ENCODE results near the gene HARS1. TPM values are rescaled to one million over a fixed set of nuclear protein-coding genes. Genes with fewer than 3 reads are reported as not detected.

Gene HARS1
- total and polyA plus RNA-seq, 8 donors: 24.7 to 47.8 (median 32.7) TPM

DNA sequence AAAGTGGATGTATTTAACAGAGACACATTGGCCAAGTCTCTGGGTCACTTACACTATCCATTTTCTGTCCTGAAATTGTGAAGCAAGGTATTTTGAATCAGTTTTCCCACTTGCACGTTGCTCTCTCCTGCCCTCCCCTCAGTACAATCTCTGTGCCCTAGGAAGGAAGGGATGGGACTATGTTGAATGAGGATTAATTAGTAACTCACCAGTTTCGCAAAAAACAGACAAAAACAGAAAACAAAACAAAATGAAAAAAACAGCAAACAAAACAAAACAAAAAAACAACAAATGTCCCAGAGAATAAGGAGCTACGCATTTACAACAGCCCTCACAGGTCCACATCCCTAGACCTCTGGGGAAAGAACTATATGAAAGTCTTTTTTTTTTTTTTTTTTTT is 57.1 kb downstream of the HARS1 start:
- FAIRE-seq (no peak), DNase-seq (no peak), ATAC-seq (no peak)
- Histone ChIP-seq H3K4me1 (peaks cover 0 to 8% (median 0%) of the 10 kb centered on the region in 3 donors), H3K27ac (peak overlapping the region in 1 of 4 donors; percentile 75), H3K9me3 (no peaks in the 10 kb centered on the region), H3K36me3 (no peaks in the 10 kb centered on the region), H3K27me3 (no peaks in the 10 kb centered on the region), H3K4me3 (no peak overlapping the region)
- intact Hi-C loops (cut with DNase I): loop anchor here in 2 of 3 donors (10.0 kb wide), 2 partner anchors 69 to 269 kb away; partner anchors contain the start of genes APBB3 (in 1 of the 2), SLC35A4 (in 1 of the 2) and SLC4A9 (in 1 of the 2)
- TF ChIP-seq, protein P1, sequence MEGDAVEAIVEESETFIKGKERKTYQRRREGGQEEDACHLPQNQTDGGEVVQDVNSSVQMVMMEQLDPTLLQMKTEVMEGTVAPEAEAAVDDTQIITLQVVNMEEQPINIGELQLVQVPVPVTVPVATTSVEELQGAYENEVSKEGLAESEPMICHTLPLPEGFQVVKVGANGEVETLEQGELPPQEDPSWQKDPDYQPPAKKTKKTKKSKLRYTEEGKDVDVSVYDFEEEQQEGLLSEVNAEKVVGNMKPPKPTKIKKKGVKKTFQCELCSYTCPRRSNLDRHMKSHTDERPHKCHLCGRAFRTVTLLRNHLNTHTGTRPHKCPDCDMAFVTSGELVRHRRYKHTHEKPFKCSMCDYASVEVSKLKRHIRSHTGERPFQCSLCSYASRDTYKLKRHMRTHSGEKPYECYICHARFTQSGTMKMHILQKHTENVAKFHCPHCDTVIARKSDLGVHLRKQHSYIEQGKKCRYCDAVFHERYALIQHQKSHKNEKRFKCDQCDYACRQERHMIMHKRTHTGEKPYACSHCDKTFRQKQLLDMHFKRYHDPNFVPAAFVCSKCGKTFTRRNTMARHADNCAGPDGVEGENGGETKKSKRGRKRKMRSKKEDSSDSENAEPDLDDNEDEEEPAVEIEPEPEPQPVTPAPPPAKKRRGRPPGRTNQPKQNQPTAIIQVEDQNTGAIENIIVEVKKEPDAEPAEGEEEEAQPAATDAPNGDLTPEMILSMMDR (IDR thresholded peaks at IDR 0.05): no peak
- WGBS, 2 donors: 46 to 53% methylated on average over 3 of the region's 3 CpGs

DNA sequence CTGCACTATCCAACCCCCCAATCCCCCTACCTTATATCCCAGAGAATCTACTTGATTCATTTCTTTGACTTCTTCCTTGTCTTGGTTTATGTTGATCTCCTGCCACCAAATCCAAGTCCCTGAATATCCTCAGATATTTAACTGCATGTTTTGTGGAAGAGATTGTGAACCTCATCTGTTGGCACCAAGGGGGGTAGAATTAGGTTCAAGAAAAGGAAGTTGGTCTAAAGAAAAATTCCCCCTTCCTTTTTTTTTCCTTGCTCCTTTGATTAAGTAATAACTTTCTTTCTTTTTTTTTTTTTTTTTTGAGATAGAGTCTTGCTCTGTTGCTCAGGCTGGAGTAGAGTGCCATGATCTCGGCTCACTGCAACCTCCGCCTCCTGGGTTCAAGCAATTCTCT is 57.7 kb downstream of the HARS1 start:
- no peak for FAIRE-seq

DNA sequence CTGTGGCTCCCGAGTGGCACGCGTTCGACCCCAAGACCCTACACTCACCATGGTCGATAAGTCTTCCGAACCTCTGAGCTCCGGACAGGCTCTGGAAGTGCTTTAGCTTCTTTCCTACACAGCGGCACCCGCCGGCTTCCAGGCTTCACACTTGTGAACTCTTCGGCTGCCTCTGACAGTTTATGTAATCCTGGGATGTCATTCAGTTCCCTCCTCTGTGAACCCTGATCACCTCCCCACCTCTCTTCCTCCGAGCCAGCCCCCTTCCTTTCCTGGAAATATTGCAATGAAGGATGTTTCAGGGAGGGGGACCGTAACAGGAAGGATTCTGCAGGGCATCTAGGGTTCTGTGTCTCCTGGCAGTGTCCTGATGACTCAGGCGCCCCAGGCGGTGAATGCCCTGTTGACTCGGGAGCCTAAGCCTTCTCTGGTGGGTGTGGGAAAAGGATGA is 58.1 kb downstream of the HARS1 start, which contains the start of gene CD14:
Gene CD14, minus strand, starts transcription at position 155 of the 451 bp plus-strand sequence. Its CDS starts 104 bp downstream, at position 51.
- TF ChIP-seq, protein P1 (IDR thresholded peaks at IDR 0.05): no peak
- intact Hi-C loops (cut with DNase I): loop anchor here in 2 of 3 donors (10.0 kb wide), 2 partner anchors 68 to 268 kb away; partner anchors contain the start of genes APBB3 (in 1 of the 2), SLC35A4 (in 1 of the 2) and SLC4A9 (in 1 of the 2)
- Histone ChIP-seq H3K4me1 (peaks cover 0 to 8% (median 0%) of the 10 kb centered on the region in 3 donors), H3K27me3 (no peaks in the 10 kb centered on the region), H3K27ac (peak within 1 kb of the TSS; percentile 33 to 75 (median 62)), H3K4me3 (peak within 1 kb of the TSS; percentile 28 to 65 (median 42)), H3K9me3 (no peaks in the 10 kb centered on the region), H3K36me3 (no peaks in the 10 kb centered on the region)
- DNase-seq (peak in 3 of 6 donors; percentile 24 to 54 (median 41)), ATAC-seq (peak; percentile 35 to 63 (median 44)), FAIRE-seq (no peak)
- WGBS, 2 donors: 11 to 13% methylated on average over 16 of the region's 16 CpGs

More for the DNA sequence above, 57.7 kb downstream of the HARS1 start:
- H3K4me3 ChIP-seq: peak overlapping the region in 2 of 4 donors; percentile 38 to 65
- H3K9me3 ChIP-seq: no peaks in the 10 kb centered on the region
- H3K4me1 ChIP-seq: peaks cover 0 to 8% (median 0%) of the 10 kb centered on the region in 3 donors
- 91 to 97% methylated on average over 2 of the region's 2 CpGs for WGBS, 2 donors
- TF ChIP-seq, protein P1 (IDR thresholded peaks at IDR 0.05): no peak
- ATAC-seq (no peak), DNase-seq (no peak)
- intact Hi-C loops (cut with DNase I): loop anchor here in 2 of 3 donors (10.0 kb wide), 2 partner anchors 69 to 269 kb away; partner anchors contain the start of genes APBB3 (in 1 of the 2), SLC35A4 (in 1 of the 2) and SLC4A9 (in 1 of the 2)
- peak overlapping the region in 1 of 4 donors; percentile 75 for H3K27ac ChIP-seq
- no peaks in the 10 kb centered on the region for H3K36me3 ChIP-seq
- H3K27me3 ChIP-seq: no peaks in the 10 kb centered on the region

DNA sequence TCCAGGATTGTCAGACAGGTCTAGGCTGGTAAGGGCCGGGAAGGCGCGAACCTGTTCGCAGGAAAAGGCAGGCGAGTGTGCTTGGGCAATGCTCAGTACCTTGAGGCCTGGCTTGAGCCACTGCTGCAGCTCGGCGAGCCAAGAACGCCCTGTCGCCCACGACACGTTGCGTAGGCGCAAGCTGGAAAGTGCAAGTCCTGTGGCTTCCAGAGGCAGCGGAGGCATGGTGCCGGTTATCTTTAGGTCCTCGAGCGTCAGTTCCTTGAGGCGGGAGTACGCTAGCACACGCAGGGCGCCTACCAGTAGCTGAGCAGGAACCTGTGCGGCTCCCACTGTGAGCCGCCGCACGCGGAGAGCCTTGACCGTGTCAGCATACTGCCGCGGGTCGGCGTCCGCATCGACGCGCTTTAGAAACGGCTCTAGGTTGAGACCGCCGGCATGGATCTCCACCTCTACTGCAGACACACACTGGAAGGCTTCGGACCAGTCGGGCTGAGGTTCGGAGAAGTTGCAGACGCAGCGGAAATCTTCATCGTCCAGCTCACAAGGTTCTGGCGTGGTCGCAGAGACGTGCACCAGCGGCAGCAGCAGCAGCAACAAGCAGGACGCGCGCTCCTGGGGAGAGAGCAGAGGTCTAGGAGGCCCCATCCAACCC is 58.7 kb downstream of the HARS1 start:
- TF ChIP-seq, protein P1 (IDR thresholded peaks at IDR 0.05): no peak
- Histone ChIP-seq H3K4me1 (peaks cover 0 to 8% (median 0%) of the 10 kb centered on the region in 3 donors), H3K27me3 (no peaks in the 10 kb centered on the region), H3K27ac (peak overlapping the region; percentile 33 to 75 (median 62)), H3K36me3 (no peaks in the 10 kb centered on the region), H3K4me3 (peak overlapping the region; percentile 28 to 65 (median 42)), H3K9me3 (no peaks in the 10 kb centered on the region)
- no peak for FAIRE-seq
- WGBS, 2 donors: 1% methylated on average over 51 of the region's 51 CpGs
- peak; percentile 65 to 78 (median 77) for ATAC-seq
- intact Hi-C loops (cut with DNase I): loop anchor here in 2 of 3 donors (10.0 kb wide), 2 partner anchors 68 to 268 kb away; partner anchors contain the start of genes APBB3 (in 1 of the 2), SLC35A4 (in 1 of the 2) and SLC4A9 (in 1 of the 2)
- peak in 5 of 6 donors; percentile 48 to 80 (median 59) for DNase-seq
